NCI-H146 treated with DMSO at 0.1 percent for 48 hours (cell line): ENCODE measurements around the gene ZNF593OS.

Experiments
- DNase-seq: peaks from one replicate; lab custom pipeline; 2025; ENCODE audit not compliant: unreplicated experiment; lab: John Stamatoyannopoulos, UW

Gene ZNF593OS

DNA sequence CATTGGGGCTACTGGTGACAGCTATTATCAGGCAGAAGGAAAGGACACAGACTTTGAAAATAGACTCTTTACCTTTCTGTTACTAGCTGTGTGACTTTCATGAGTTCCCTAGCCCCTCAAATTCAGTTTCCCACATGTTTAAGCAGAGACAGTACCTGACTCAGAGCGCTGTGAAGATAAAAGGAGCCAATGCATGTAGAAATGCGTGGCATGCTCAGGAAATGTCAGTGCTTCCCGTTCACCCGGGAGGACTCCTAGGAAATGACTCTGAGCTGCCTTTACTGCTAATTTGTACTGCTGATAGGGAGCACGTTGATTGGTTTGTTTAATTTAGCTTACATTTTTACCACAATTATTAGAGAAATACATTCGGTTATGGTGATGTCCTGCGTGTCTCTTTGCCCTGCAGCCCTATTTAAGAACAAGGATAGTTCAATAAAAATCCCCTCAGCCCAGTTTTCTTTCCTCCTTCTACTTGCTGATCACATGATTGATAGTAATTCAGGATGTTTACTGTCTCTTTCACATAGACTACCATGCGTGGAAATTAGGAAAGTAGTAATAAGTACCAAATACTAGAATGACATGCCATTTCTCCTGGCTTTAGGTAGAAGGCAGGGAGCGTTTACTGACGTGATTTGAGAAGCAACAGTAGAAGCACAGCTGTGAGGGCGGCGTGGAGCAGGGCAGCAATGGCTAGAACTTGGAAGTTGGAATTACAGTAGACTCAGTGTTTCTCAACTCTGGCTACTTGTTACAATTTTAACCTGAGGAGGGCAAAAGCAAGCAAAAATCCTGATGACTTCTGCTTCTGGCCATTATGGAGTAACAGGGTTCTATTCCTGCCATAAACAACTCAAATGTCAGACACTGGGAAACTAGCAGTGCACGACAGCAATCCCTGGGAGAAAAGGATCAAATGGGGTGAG lies 44.1 kb downstream of the ZNF593OS start:
- no peak for DNase-seq

DNA sequence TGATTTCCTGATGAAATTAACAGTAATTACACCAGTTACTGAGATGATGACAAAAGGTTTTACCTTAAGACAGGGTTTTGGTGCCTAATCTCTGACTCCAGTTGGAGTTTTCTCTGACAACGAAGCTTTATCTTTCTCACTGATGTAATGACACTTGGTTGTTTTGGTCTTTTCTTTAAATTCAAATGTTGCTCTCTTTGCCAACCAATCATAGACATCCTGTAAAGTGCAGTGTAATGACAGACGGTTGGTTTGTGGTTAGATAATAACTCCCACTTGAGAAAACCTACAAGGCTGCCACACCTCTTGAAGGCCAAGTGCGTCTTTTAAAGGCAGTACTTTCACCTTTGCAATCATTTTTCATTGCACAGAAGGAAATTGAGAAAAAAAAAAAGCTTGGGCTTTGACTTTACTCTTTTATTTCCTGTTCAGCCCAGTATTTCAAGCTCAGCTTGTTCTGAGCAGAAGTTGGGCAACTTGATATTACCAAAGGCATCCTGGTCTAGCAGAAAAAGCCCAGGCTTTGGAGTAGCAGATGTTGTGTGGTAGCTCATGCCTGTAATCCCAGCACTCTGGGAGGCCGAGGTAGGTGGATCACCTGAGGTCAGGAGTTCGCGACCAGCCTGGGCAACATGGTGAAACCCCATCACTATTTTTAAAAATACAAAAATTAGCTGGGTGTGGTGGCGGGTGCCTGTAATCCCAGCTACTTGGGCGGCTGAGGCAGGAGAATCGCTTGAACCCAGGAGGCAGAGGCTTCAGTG lies 45.1 kb downstream of the ZNF593OS start:
- DNase-seq: no peak

DNA sequence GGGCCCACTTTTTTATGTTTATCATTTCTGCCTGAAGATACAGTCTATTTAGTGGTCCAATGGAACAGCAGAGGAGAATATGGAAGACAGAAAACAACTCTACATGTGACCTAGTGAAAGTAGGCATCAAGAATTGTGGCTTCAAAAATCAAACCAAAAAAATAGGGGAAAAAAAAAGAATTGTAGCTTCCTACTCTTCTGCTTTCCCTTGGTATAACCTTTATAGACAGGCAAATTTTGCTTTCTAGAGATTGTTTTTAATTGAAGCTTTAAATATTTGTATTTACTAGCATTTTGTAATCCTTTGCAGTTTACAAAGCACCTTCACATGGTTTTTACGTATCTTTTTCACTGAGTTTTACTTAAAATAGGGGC lies 45.7 kb downstream of the ZNF593OS start:
- no peak for DNase-seq

- no peak for DNase-seq
Measured at GRCh38 chr1:26125382-26125781, 46.2 kb downstream of the ZNF593OS start.

DNA sequence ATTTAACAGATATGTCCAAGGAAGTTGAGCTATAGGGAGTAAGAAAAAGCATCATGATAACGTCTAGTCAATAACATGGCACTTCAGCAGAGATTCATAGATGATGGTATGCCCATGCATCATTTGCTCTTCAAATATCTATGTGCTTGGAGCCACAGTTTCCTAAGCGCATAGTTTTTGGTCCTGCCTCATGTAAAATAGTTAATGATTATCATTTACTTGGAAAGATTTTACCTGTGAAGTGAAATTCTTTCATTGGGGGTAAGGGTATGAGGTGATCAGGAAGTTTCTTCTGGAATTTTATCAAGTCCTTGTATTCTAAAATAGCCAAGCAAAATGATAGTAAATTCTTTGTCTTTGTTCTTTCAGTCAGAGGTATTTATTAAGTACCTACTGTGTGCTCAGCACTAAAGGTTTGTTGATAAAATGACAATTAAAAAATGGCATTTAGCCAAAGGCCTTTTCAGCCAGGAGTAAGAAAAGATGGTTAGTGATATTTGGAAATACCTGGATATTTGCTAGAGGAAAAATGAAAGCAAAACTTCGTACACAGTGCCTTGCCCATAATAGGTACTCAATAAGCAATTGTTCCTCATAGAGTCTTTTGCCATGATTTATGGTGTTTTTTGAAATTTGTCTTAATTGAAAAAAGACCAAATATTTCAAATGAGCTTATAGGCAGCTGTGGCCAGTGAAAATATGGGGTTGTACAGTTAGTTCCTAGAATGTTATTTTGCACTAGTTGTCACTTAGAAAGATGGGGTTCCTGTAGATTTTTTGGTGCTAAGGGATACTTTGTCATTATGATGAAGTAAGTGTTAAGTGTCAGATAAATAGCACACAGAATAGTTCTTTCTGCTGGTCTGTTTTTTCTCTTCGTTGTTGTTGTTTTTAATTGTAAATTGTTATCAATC lies 47.0 kb downstream of the ZNF593OS start:
- DNase-seq: no peak

GRCh38 chr1:26122988-26123973 lies 48.4 kb downstream of the ZNF593OS start:
- DNase-seq: no peak

- no peak for DNase-seq
Measured at GRCh38 chr1:26121854-26122773, 49.5 kb downstream of the ZNF593OS start.

GRCh38 chr1:26119892-26120608 lies 51.6 kb downstream of the ZNF593OS start:
- DNase-seq: no peak
